ENCODE measurements around the gene TMPRSS2. TPM values are rescaled to one million over a fixed set of nuclear protein-coding genes. Genes with fewer than 3 reads are reported as not detected.
A peak's percentile ranks its signal among the peaks of the same experiment; 100 is the strongest.

The TMPRSS2 gene
- polyA plus RNA-seq, 1 donor: 149 TPM

DNA sequence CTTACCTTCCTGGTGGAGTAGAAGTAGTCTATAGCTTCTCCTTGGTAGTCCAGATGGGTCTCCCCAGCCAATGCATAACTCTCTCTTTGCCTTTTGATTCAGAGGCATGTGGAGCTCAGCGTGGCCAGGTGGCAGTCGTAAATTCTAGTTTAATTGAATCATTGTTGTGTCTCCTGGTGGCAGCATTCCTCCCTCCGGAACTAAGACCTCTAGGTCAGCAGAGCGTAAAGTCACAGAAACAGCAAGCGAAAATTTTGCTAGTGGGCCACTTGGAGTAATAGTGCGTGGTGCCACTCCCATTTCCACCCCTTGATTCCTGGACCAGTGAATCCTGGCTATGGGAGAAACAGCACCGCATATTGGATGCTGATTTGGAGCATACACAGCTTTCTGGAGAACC is 3.9 kb upstream of the TMPRSS2 start:
- H3K27ac ChIP-seq (ENCODE audit: low read length): no peak overlapping the region
- no peaks in the 10 kb centered on the region for H3K36me3 ChIP-seq (ENCODE audit: control insufficient read depth, insufficient read depth, low read length)
- H3K4me3 ChIP-seq (ENCODE audit: low read length): no peak overlapping the region
- H3K27me3 ChIP-seq (ENCODE audit: control insufficient read depth, insufficient read depth, low read length): peaks cover 14% of the 10 kb centered on the region
- no CpG with 5 or more reads among the region's 7 CpGs for WGBS (ENCODE audit: insufficient coverage, low lambda C conversion rate)
- H3K9me3 ChIP-seq (ENCODE audit: control insufficient read depth, low read depth, low read length): peaks cover 7% of the 10 kb centered on the region
- H3K4me1 ChIP-seq (ENCODE audit: control insufficient read depth, insufficient read depth, low read length): peaks cover 22% of the 10 kb centered on the region
- peak in 1 of 2 donors; percentile 50 for DNase-seq

GRCh38 chr21:41510500-41510899 is 2.5 kb upstream of the TMPRSS2 start:
- no peak overlapping the region for H3K4me3 ChIP-seq (ENCODE audit: low read length)
- no peaks in the 10 kb centered on the region for H3K9me3 ChIP-seq (ENCODE audit: control insufficient read depth, low read depth, low read length)
- WGBS (ENCODE audit: insufficient coverage, low lambda C conversion rate): no CpG with 5 or more reads among the region's 2 CpGs
- DNase-seq: peak; percentile 66 to 82
- peaks cover 1% of the 10 kb centered on the region for H3K36me3 ChIP-seq (ENCODE audit: control insufficient read depth, insufficient read depth, low read length)
- peak overlapping the region; percentile 55 for H3K27ac ChIP-seq (ENCODE audit: low read length)
- peaks cover 25% of the 10 kb centered on the region for H3K4me1 ChIP-seq (ENCODE audit: control insufficient read depth, insufficient read depth, low read length)
- peaks cover 22% of the 10 kb centered on the region for H3K27me3 ChIP-seq (ENCODE audit: control insufficient read depth, insufficient read depth, low read length)

DNA sequence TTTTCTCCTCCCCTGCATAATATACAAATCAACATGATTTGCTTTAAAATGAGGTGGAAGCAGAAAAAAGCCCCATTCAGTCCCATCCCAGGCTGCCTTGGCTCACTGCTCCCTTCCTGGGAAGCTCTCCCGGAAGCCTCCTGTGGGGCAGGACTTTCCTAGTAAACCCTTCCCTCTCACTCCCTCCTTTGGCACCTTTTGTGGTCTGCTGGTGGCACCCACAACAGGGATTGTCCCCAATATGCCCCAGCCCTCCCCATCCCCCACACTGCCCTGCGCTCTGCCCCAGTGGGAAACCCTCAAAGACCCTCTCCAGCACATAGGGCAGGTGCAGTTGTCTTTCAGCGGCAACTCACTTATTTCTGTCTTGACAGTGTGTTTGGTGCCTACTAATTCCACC is 1.8 kb upstream of the TMPRSS2 start:
- Histone ChIP-seq H3K9me3 (ENCODE audit: control insufficient read depth, low read depth, low read length) (no peaks in the 10 kb centered on the region), H3K27ac (ENCODE audit: low read length) (peak overlapping the region; percentile 96), H3K27me3 (ENCODE audit: control insufficient read depth, insufficient read depth, low read length) (peaks cover 22% of the 10 kb centered on the region), H3K4me1 (ENCODE audit: control insufficient read depth, insufficient read depth, low read length) (peaks cover 31% of the 10 kb centered on the region), H3K36me3 (ENCODE audit: control insufficient read depth, insufficient read depth, low read length) (peaks cover 4% of the 10 kb centered on the region), H3K4me3 (ENCODE audit: low read length) (no peak overlapping the region)
- DNase-seq: no peak
- WGBS (ENCODE audit: insufficient coverage, low lambda C conversion rate): no CpG with 5 or more reads among the region's 3 CpGs

GRCh38 chr21:41509145-41509496 is 1.2 kb upstream of the TMPRSS2 start:
- no CpG with 5 or more reads among the region's 7 CpGs for WGBS (ENCODE audit: insufficient coverage, low lambda C conversion rate)
- no peak overlapping the region for H3K4me3 ChIP-seq (ENCODE audit: low read length)
- peaks cover 7% of the 10 kb centered on the region for H3K36me3 ChIP-seq (ENCODE audit: control insufficient read depth, insufficient read depth, low read length)
- H3K4me1 ChIP-seq (ENCODE audit: control insufficient read depth, insufficient read depth, low read length): peaks cover 36% of the 10 kb centered on the region
- DNase-seq: no peak
- peaks cover 22% of the 10 kb centered on the region for H3K27me3 ChIP-seq (ENCODE audit: control insufficient read depth, insufficient read depth, low read length)
- peak overlapping the region; percentile 96 for H3K27ac ChIP-seq (ENCODE audit: low read length)
- no peaks in the 10 kb centered on the region for H3K9me3 ChIP-seq (ENCODE audit: control insufficient read depth, low read depth, low read length)

DNA sequence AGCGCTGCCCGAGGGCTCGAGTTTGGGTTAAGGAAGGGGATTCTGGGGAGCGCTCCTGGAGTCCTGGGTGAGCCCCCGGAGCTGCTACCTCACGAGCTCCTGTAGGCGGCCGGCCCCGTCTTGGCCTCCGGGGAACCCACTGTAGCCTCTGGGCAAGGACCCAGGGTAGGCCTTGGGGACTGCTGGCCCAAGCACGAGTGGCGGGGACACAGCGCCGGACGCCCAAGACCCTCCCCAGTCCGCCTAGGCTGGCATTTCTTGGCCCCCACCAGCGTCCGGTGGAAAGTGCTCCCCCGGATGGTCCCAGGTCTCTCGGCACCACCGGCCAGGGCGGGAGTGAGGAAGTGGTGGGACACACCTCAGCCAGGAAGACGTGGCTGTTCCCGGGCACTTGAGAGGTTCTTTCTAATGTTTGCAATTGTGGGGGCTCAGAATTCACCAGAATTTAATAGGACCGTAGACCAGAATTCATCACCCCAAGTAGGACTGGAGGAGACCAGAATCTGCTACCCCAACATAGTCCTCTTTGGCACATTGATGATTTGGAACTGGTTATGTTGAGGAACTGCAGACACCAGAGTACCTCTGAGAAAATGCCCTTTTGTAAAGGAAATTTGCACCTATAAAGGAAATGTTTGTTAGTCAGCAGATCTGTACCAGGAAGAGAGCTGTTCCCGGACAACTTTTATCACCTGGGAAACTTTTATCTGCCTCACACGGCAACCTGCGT is 622 bp upstream of the TMPRSS2 start:
- H3K27me3 ChIP-seq (ENCODE audit: control insufficient read depth, insufficient read depth, low read length): peaks cover 22% of the 10 kb centered on the region
- peak overlapping the region; percentile 96 for H3K27ac ChIP-seq (ENCODE audit: low read length)
- no peaks in the 10 kb centered on the region for H3K9me3 ChIP-seq (ENCODE audit: control insufficient read depth, low read depth, low read length)
- no CpG with 5 or more reads among the region's 28 CpGs for WGBS (ENCODE audit: insufficient coverage, low lambda C conversion rate)
- peaks cover 7% of the 10 kb centered on the region for H3K36me3 ChIP-seq (ENCODE audit: control insufficient read depth, insufficient read depth, low read length)
- peak in 1 of 2 donors; percentile 83 for DNase-seq
- H3K4me3 ChIP-seq (ENCODE audit: low read length): peak overlapping the region; percentile 63
- peaks cover 42% of the 10 kb centered on the region for H3K4me1 ChIP-seq (ENCODE audit: control insufficient read depth, insufficient read depth, low read length)

DNA sequence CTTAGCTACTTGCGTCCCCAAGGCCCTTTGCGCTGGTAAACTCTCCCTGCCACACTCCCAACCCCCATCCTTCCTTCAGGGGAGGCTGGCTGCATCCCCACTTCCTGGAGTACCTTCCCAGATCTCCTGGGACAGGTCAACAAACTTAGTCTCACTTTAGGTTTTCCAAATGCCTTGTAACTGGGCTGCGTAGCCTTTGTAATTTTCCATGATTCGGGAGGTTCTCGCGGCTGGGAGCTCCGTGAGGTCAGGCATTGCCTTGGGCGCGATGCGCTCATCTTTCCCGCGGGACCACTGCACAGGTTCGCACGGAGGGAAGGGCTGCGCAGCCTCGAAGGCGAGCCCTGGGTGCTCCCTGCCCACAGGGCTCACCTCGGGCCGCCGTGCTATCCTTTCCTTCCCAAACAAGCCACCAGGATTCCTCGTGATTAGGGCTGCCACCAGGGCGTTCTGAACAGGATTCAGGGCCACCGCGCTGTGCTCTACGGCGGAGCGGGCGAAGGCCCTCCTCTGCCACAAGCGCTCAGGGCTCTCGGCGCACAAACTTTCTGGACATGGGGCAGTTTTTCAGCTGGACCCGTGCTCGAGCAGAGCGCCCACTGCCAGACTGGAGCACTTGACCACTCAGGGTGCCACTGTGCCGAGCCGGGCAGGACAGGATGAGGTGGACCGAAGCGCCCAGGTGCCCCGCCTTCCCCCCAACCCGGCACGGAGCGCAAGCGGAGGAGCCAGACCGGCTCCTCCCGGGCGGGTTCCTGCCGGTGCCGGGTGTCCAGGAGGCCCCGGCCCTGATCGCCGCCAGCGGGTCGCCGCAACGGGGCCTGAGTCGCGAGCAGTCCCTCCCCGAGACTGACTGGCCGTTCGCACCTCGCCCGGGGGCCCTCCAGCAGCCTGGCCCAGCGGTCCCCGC is 1.1 kb downstream of the TMPRSS2 start:
- Histone ChIP-seq H3K4me1 (ENCODE audit: control insufficient read depth, insufficient read depth, low read length) (peaks cover 58% of the 10 kb centered on the region), H3K27ac (ENCODE audit: low read length) (peak overlapping the region; percentile 86), H3K27me3 (ENCODE audit: control insufficient read depth, insufficient read depth, low read length) (peaks cover 22% of the 10 kb centered on the region), H3K4me3 (ENCODE audit: low read length) (peak overlapping the region; percentile 86), H3K36me3 (ENCODE audit: control insufficient read depth, insufficient read depth, low read length) (peaks cover 17% of the 10 kb centered on the region), H3K9me3 (ENCODE audit: control insufficient read depth, low read depth, low read length) (no peaks in the 10 kb centered on the region)
- WGBS (ENCODE audit: insufficient coverage, low lambda C conversion rate): no CpG with 5 or more reads among the region's 64 CpGs
- DNase-seq: peak in 1 of 2 donors; percentile 70

GRCh38 chr21:41506005-41506594 is 1.9 kb downstream of the TMPRSS2 start:
- peaks cover 22% of the 10 kb centered on the region for H3K27me3 ChIP-seq (ENCODE audit: control insufficient read depth, insufficient read depth, low read length)

GRCh38 chr21:41504030-41504429 is 3.9 kb downstream of the TMPRSS2 start:
- DNase-seq: no peak
- no CpG with 5 or more reads among the region's 5 CpGs for WGBS (ENCODE audit: insufficient coverage, low lambda C conversion rate)
- H3K9me3 ChIP-seq (ENCODE audit: control insufficient read depth, low read depth, low read length): no peaks in the 10 kb centered on the region
- H3K27ac ChIP-seq (ENCODE audit: low read length): peak overlapping the region; percentile 86
- H3K36me3 ChIP-seq (ENCODE audit: control insufficient read depth, insufficient read depth, low read length): peaks cover 17% of the 10 kb centered on the region
- no peak overlapping the region for H3K4me3 ChIP-seq (ENCODE audit: low read length)
- peaks cover 20% of the 10 kb centered on the region for H3K27me3 ChIP-seq (ENCODE audit: control insufficient read depth, insufficient read depth, low read length)
- peaks cover 63% of the 10 kb centered on the region for H3K4me1 ChIP-seq (ENCODE audit: control insufficient read depth, insufficient read depth, low read length)

More at GRCh38 chr21:41506005-41506594, 1.9 kb downstream of the TMPRSS2 start:
- H3K36me3 ChIP-seq (ENCODE audit: control insufficient read depth, insufficient read depth, low read length): peaks cover 17% of the 10 kb centered on the region
- H3K4me1 ChIP-seq (ENCODE audit: control insufficient read depth, insufficient read depth, low read length): peaks cover 60% of the 10 kb centered on the region
- peak in 1 of 2 donors; percentile 51 for DNase-seq
- WGBS (ENCODE audit: insufficient coverage, low lambda C conversion rate): no CpG with 5 or more reads among the region's 7 CpGs
- H3K4me3 ChIP-seq (ENCODE audit: low read length): peak overlapping the region; percentile 86
- peak overlapping the region; percentile 86 for H3K27ac ChIP-seq (ENCODE audit: low read length)
- H3K9me3 ChIP-seq (ENCODE audit: control insufficient read depth, low read depth, low read length): no peaks in the 10 kb centered on the region

DNA sequence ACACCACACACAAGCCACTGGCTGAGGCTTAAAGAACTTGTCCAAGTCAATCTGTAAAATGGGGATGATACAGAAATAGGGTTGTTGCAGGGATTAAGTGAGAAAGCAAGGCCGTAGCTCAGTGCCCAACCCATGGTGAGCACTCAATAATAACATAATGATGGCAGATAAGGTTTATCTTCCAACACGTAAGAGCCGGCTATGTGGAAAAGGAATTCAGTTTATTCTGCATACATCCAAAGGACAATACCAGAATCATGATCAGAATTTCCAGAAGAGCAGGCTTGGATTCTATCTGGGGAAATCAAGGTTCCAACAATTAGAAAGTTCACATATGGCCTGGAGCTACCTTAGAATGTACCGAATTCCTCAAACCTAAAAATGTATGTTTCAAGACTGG is 4.6 kb downstream of the TMPRSS2 start:
- Histone ChIP-seq H3K4me1 (ENCODE audit: control insufficient read depth, insufficient read depth, low read length) (peaks cover 64% of the 10 kb centered on the region), H3K4me3 (ENCODE audit: low read length) (no peak overlapping the region), H3K36me3 (ENCODE audit: control insufficient read depth, insufficient read depth, low read length) (peaks cover 17% of the 10 kb centered on the region), H3K27ac (ENCODE audit: low read length) (peak overlapping the region; percentile 86), H3K27me3 (ENCODE audit: control insufficient read depth, insufficient read depth, low read length) (peaks cover 13% of the 10 kb centered on the region), H3K9me3 (ENCODE audit: control insufficient read depth, low read depth, low read length) (no peaks in the 10 kb centered on the region)
- peak in 1 of 2 donors; percentile 36 for DNase-seq
- no CpG with 5 or more reads among the region's 4 CpGs for WGBS (ENCODE audit: insufficient coverage, low lambda C conversion rate)

DNA sequence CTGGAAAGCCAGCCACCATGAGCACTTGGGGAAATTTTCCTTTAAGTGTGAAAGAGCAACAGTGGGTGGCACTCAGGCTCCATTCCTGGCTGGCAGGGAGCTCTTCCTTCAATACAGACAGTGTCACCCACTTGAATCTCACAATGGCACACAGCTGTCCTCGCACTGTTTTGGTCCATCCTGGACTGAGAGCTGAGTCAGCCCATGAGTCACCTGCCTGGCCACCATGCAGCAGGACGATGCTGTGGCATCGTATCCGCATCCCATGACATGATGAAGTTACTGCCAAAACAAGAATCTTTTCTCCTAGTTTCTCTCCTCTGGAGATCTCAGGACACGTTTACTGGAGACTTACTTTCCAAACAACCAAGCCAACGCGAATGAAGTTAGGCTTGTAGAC is 6.0 kb downstream of the TMPRSS2 start:
- WGBS (ENCODE audit: insufficient coverage, low lambda C conversion rate): no CpG with 5 or more reads among the region's 7 CpGs
- peak in 1 of 2 donors; percentile 39 for DNase-seq
- Histone ChIP-seq H3K27ac (ENCODE audit: low read length) (peak overlapping the region; percentile 86), H3K9me3 (ENCODE audit: control insufficient read depth, low read depth, low read length) (no peaks in the 10 kb centered on the region), H3K4me1 (ENCODE audit: control insufficient read depth, insufficient read depth, low read length) (peaks cover 74% of the 10 kb centered on the region), H3K36me3 (ENCODE audit: control insufficient read depth, insufficient read depth, low read length) (peaks cover 17% of the 10 kb centered on the region), H3K27me3 (ENCODE audit: control insufficient read depth, insufficient read depth, low read length) (peaks cover 9% of the 10 kb centered on the region), H3K4me3 (ENCODE audit: low read length) (no peak overlapping the region)

All from large intestine (tissue), 3 donors.